ENCODE results near the gene FGD2.
A peak's percentile ranks its signal among the peaks of the same experiment; 100 is the strongest.

GRCh38 chr6:37027036-37027720 is 21.7 kb downstream of the FGD2 start:
- TF ChIP-seq CTCF (IDR thresholded peaks at IDR 0.05 in 8 of 11, conservative IDR thresholded peaks at IDR 0.05 in 3 of 11) (no peak), POLR2AphosphoS5 (IDR thresholded peaks at IDR 0.05) (peak in 2 of 3 donors; percentile 17 to 69)
